Ishikawa (cell line): ENCODE measurements around the gene MDH1B.

Source experiments
- CEBPB ChIP-seq: IDR thresholded peaks from 2 replicates; pipeline ENCODE4 v1.6.1; 2012
- CREB1 ChIP-seq: IDR thresholded peaks from 2 replicates; pipeline ENCODE4 v1.6.1; 2012; ENCODE audit warnings: low read depth
- EGR1 ChIP-seq: IDR thresholded peaks from 2 replicates; pipeline ENCODE4 v1.6.1; 2012
- EP300 ChIP-seq: IDR thresholded peaks from 2 replicates; pipeline ENCODE4 v1.6.1; 2012; ENCODE audit warnings: borderline replicate concordance
- RAD21 ChIP-seq: IDR thresholded peaks from 2 replicates; pipeline ENCODE4 v1.6.1; 2012; ENCODE audit warnings: low read depth
- TAF1 ChIP-seq: IDR thresholded peaks from 2 replicates; pipeline ENCODE4 v1.6.1; 2012; ENCODE audit warnings: low read depth, mild to moderate bottlenecking
- TCF12 ChIP-seq: IDR thresholded peaks from 2 replicates; pipeline ENCODE4 v1.6.1; 2012; ENCODE audit warnings: low read depth
- TEAD4 ChIP-seq: IDR thresholded peaks from 2 replicates; pipeline ENCODE4 v1.6.1; 2012
- YY1 ChIP-seq: IDR thresholded peaks from 2 replicates; pipeline ENCODE4 v1.6.1; 2012; ENCODE audit warnings: low read depth
- TF ChIP-seq, protein P1 (sequence below): IDR thresholded peaks from 2 replicates; pipeline ENCODE4 v1.6.1; 2012
- TF ChIP-seq, protein P2 (sequence below): IDR thresholded peaks from 2 replicates; pipeline ENCODE4 v1.6.1; 2012; ENCODE audit warnings: low read depth, mild to moderate bottlenecking
- TF ChIP-seq, protein P3 (sequence below): IDR thresholded peaks from 2 replicates; pipeline ENCODE4 v1.6.1; 2012

DNA sequence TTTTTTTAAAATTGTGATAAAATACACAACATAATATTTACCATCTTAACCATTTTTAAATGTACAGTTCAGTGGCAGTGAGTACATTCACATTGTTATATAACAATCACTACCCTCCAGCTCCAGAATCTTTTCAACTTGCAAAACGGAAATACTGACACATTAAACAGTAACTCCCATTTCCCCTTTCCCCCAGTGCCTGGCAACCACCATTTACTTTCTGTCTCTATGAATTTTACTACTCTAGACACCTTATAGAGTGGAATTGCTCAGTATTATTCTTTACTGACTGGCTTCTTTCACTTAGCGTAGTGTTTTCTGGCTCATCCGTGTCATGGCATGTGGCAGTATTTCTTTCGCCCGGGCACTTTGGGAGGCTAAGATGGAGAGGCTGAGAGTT, 32.9 kb upstream of the MDH1B start:
- TF ChIP-seq TEAD4 (no peak), TCF12 (no peak), CEBPB (no peak), EP300 (no peak), RAD21 (no peak), YY1 (no peak), EGR1 (no peak), CREB1 (no peak), TAF1 (no peak)
- TF ChIP-seq, protein P1, sequence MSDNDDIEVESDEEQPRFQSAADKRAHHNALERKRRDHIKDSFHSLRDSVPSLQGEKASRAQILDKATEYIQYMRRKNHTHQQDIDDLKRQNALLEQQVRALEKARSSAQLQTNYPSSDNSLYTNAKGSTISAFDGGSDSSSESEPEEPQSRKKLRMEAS: no peak
- TF ChIP-seq, protein P2, sequence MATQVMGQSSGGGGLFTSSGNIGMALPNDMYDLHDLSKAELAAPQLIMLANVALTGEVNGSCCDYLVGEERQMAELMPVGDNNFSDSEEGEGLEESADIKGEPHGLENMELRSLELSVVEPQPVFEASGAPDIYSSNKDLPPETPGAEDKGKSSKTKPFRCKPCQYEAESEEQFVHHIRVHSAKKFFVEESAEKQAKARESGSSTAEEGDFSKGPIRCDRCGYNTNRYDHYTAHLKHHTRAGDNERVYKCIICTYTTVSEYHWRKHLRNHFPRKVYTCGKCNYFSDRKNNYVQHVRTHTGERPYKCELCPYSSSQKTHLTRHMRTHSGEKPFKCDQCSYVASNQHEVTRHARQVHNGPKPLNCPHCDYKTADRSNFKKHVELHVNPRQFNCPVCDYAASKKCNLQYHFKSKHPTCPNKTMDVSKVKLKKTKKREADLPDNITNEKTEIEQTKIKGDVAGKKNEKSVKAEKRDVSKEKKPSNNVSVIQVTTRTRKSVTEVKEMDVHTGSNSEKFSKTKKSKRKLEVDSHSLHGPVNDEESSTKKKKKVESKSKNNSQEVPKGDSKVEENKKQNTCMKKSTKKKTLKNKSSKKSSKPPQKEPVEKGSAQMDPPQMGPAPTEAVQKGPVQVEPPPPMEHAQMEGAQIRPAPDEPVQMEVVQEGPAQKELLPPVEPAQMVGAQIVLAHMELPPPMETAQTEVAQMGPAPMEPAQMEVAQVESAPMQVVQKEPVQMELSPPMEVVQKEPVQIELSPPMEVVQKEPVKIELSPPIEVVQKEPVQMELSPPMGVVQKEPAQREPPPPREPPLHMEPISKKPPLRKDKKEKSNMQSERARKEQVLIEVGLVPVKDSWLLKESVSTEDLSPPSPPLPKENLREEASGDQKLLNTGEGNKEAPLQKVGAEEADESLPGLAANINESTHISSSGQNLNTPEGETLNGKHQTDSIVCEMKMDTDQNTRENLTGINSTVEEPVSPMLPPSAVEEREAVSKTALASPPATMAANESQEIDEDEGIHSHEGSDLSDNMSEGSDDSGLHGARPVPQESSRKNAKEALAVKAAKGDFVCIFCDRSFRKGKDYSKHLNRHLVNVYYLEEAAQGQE: no peak
- TF ChIP-seq, protein P3, sequence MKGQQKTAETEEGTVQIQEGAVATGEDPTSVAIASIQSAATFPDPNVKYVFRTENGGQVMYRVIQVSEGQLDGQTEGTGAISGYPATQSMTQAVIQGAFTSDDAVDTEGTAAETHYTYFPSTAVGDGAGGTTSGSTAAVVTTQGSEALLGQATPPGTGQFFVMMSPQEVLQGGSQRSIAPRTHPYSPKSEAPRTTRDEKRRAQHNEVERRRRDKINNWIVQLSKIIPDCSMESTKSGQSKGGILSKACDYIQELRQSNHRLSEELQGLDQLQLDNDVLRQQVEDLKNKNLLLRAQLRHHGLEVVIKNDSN: no peak
